K562 (cell line): Measurements from ENCODE around the gene H3-3A. TPM values are rescaled to one million over a fixed set of nuclear protein-coding genes. Genes with fewer than 3 reads are reported as not detected.
A peak's percentile ranks its signal among the peaks of the same experiment; 100 is the strongest.

Experiments used
- CHD7 ChIP-seq: fragments of 200-600 bp; sonication (generic); IDR thresholded peaks from one replicate; pipeline ENCODE4 v1.6.1; 2012; ENCODE audit warnings: mild to moderate bottlenecking, low read depth, low read length, inconsistent platforms
- polyA plus RNA-seq, 8 experiments: library from polyadenylated mRNA; depleted of rRNA in 4 of 8; stranded (reverse) in 5 of 8; unstranded in 3 of 8; fragments of >200 nt; fragmentation: Nextera tagmentation in 2 of 8; fragmentation: Illumina TruSeq in 1 of 8; extraction: Ambion mirVana in 2 of 8; extraction: Trizol in 1 of 8; gene quantifications; 2 replicates each; pipeline versions ENCODE4 v1.2.1 to v1.2.3, GENCODE V29; 2011 to 2014; ENCODE audit warnings: inconsistent platforms in 1 of 8, missing spikeins in 1 of 8
- total RNA-seq, 7 experiments: library from RNA; depleted of rRNA in 6 of 7; stranded (reverse); fragments of >200 nt in 6 of 7; fragmentation: Illumina TruSeq in 2 of 7; extraction: Trizol in 2 of 7; gene quantifications; 2 replicates each; pipeline versions ENCODE4 v1.2.1 to v1.2.3, GENCODE V29; 2011 to 2021; ENCODE audit warnings: low replicate concordance in 1 of 7
- TF ChIP-seq, protein P1 (sequence below): fragments of 450-650 bp; IDR thresholded peaks from 2 replicates; pipeline ENCODE4 v1.6.1; 2016; ENCODE audit warnings: mild to moderate bottlenecking
- TF ChIP-seq, protein P2 (sequence below): fragments of 450-650 bp; IDR thresholded peaks from 2 replicates; pipeline ENCODE4 v1.6.1; 2018; ENCODE audit not compliant: partially characterized antibody

The H3-3A gene
- total and polyA plus RNA-seq, 9 of the 15 experiments (the other 6 are each of a cell fraction or from before 2014, with no cell fraction given), result 426 to 1,083 (median 591) TPM

DNA sequence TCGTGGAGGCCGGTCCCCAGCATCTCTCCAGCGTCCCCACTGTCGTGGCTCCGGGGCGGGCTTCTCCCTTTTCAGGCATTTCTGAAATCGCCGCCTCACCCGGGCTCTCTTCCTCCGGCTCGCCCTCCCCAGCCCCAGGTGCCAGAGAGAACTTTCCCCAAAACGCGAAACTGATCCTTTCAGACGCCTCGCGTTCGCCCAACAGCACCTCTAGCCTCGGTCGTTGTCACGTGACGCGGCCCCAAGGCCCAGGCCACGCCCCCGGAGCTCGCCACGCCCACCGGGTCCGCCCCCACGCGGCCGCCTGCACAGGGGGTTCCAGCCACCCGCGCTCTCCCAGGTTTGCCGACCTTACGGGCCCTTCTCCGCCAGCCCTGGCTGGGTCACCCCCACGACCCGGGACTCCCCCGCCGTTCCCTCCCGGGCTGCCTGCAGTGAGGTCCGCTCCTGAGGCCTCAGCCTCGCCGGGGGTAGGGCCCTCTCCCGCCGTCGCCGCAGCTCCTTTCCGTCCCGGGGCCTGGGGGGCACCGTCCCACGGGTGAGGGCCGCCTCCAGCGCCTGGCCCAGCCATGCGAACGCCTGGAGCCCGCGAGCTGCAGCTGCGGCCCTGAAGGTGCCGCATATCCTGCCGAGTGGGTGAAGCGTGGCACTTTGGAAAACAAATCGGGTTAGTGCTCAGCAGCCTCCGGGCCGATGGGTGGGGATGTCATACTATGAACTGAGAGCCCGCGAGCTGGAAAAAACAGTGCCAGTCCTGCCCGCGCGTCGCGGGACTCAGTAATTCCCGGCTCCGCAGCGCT lies 21.0 kb downstream of the H3-3A start (continued):
- no peak for TF ChIP-seq CHD7
- TF ChIP-seq, protein P1, sequence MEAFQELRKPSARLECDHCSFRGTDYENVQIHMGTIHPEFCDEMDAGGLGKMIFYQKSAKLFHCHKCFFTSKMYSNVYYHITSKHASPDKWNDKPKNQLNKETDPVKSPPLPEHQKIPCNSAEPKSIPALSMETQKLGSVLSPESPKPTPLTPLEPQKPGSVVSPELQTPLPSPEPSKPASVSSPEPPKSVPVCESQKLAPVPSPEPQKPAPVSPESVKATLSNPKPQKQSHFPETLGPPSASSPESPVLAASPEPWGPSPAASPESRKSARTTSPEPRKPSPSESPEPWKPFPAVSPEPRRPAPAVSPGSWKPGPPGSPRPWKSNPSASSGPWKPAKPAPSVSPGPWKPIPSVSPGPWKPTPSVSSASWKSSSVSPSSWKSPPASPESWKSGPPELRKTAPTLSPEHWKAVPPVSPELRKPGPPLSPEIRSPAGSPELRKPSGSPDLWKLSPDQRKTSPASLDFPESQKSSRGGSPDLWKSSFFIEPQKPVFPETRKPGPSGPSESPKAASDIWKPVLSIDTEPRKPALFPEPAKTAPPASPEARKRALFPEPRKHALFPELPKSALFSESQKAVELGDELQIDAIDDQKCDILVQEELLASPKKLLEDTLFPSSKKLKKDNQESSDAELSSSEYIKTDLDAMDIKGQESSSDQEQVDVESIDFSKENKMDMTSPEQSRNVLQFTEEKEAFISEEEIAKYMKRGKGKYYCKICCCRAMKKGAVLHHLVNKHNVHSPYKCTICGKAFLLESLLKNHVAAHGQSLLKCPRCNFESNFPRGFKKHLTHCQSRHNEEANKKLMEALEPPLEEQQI, result no peak
- TF ChIP-seq, protein P2, sequence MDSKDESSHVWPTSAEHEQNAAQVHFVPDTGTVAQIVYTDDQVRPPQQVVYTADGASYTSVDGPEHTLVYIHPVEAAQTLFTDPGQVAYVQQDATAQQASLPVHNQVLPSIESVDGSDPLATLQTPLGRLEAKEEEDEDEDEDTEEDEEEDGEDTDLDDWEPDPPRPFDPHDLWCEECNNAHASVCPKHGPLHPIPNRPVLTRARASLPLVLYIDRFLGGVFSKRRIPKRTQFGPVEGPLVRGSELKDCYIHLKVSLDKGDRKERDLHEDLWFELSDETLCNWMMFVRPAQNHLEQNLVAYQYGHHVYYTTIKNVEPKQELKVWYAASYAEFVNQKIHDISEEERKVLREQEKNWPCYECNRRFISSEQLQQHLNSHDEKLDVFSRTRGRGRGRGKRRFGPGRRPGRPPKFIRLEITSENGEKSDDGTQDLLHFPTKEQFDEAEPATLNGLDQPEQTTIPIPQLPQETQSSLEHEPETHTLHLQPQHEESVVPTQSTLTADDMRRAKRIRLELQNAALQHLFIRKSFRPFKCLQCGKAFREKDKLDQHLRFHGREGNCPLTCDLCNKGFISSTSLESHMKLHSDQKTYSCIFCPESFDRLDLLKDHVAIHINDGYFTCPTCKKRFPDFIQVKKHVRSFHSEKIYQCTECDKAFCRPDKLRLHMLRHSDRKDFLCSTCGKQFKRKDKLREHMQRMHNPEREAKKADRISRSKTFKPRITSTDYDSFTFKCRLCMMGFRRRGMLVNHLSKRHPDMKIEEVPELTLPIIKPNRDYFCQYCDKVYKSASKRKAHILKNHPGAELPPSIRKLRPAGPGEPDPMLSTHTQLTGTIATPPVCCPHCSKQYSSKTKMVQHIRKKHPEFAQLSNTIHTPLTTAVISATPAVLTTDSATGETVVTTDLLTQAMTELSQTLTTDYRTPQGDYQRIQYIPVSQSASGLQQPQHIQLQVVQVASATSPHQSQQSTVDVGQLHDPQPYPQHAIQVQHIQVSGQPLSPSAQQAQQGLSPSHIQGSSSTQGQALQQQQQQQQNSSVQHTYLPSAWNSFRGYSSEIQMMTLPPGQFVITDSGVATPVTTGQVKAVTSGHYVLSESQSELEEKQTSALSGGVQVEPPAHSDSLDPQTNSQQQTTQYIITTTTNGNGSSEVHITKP, result peak; percentile 60
